ENCODE data around the gene KCNAB1. TPM values are rescaled to one million over a fixed set of nuclear protein-coding genes. Genes with fewer than 3 reads are reported as not detected.

The KCNAB1 gene
- total and polyA plus RNA-seq, 4 experiments from 2014 or later: 0.40 to 0.58 TPM; not detected in 2

DNA sequence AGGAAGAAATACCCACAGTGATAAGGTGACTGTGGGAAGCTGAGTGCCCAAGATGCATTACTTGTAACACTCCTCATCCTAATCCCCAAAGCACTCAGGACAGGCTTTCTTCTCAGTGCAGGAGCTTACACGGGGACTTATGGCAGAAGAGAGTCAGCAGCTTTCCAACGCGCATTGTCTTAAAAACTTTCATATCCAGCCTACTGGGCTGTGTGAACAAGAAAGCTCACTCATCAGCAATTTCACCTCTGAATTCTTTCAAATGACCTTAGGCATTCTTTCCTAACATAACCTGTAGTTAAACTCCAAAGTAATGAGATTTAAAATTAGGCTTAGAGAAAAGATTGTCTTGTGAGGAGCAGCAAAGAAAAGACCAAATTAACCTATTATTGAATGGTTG lies 132.3 kb downstream of the KCNAB1 start:
- CTCF ChIA-PET (ENCODE audit: partially characterized antibody): no interaction called here
- DNase-seq: no peak
- Histone ChIP-seq H3K27ac (ENCODE audit: low read depth, low read length) (no peak overlapping the region), H3K4me1 (ENCODE audit: insufficient read depth, low read length) (no peaks in the 10 kb centered on the region), H3K9me3 (ENCODE audit: control insufficient read depth in 1 of 2, low read length in 2 of 2) (no peaks in the 10 kb centered on the region), H3K4me3 (ENCODE audit: low read length in 2 of 2) (no peak overlapping the region), H3K36me3 (ENCODE audit: insufficient read depth, low read length) (no peaks in the 10 kb centered on the region), H3K27me3 (ENCODE audit: insufficient read depth, low read length) (no peaks in the 10 kb centered on the region)
- Mint-ChIP-seq H3K27me3 (peaks cover 3 to 17% of the 10 kb centered on the region in 2 donors), H3K4me1 (no peaks in the 10 kb centered on the region), H3K4me3 (no peak overlapping the region), H3K9me3 (no peaks in the 10 kb centered on the region), H3K27ac (no peak overlapping the region), H3K36me3 (no peaks in the 10 kb centered on the region)
- intact Hi-C loops (cut with micrococcal nuclease): no loop called here
- POLR2A ChIA-PET (ENCODE audit: partially characterized antibody): no interaction called here

- Histone ChIP-seq H3K4me1 (ENCODE audit: insufficient read depth, low read length) (no peaks in the 10 kb centered on the region), H3K36me3 (ENCODE audit: insufficient read depth, low read length) (no peaks in the 10 kb centered on the region), H3K27ac (ENCODE audit: low read depth, low read length) (no peak overlapping the region), H3K27me3 (ENCODE audit: insufficient read depth, low read length) (no peaks in the 10 kb centered on the region), H3K4me3 (ENCODE audit: low read length in 2 of 2) (no peak overlapping the region), H3K9me3 (ENCODE audit: control insufficient read depth in 1 of 2, low read length in 2 of 2) (no peaks in the 10 kb centered on the region)
- Mint-ChIP-seq H3K27me3 (peaks cover 3 to 12% of the 10 kb centered on the region in 2 donors), H3K9me3 (no peaks in the 10 kb centered on the region), H3K4me1 (no peaks in the 10 kb centered on the region), H3K36me3 (no peaks in the 10 kb centered on the region), H3K27ac (no peak overlapping the region), H3K4me3 (no peak overlapping the region)
- ChIA-PET CTCF (ENCODE audit: partially characterized antibody) (no interaction called here), POLR2A (ENCODE audit: partially characterized antibody) (no interaction called here)
- no peak for DNase-seq
- intact Hi-C loops (cut with micrococcal nuclease): no loop called here
These were observed 132.8 kb downstream of the KCNAB1 start for GRCh38 chr3:156253150-156253549.

DNA sequence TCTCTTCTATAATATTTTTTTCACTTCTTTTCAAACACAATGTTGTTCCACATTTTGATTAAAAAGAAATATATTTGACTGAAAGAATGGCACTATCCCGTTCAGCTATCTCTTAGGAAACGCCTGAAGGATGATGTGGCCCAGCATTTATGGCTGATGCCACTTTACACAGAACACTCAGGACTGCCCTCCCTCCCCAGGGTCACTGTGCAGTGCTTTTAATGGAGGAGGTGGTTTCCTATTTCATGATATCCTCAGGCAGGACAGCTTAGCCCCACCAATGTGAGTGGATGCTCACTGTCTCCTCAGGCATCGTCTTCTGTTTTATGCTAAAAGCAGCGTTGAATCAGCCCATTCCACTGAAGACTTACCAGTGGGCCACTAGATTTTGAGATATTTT lies 135.9 kb downstream of the KCNAB1 start:
- Histone ChIP-seq H3K4me1 (ENCODE audit: insufficient read depth, low read length) (no peaks in the 10 kb centered on the region), H3K27ac (ENCODE audit: low read depth, low read length) (no peak overlapping the region), H3K4me3 (ENCODE audit: low read length in 2 of 2) (no peak overlapping the region), H3K27me3 (ENCODE audit: insufficient read depth, low read length) (no peaks in the 10 kb centered on the region), H3K36me3 (ENCODE audit: insufficient read depth, low read length) (no peaks in the 10 kb centered on the region), H3K9me3 (ENCODE audit: control insufficient read depth in 1 of 2, low read length in 2 of 2) (no peaks in the 10 kb centered on the region)
- Mint-ChIP-seq H3K4me1 (no peaks in the 10 kb centered on the region), H3K4me3 (no peak overlapping the region), H3K9me3 (no peaks in the 10 kb centered on the region), H3K27me3 (peaks cover 3 to 4% of the 10 kb centered on the region in 2 donors), H3K27ac (no peak overlapping the region), H3K36me3 (no peaks in the 10 kb centered on the region)
- ChIA-PET CTCF (ENCODE audit: partially characterized antibody) (no interaction called here), POLR2A (ENCODE audit: partially characterized antibody) (no interaction called here)
- intact Hi-C loops (cut with micrococcal nuclease): no loop called here
- no peak for DNase-seq

GRCh38 chr3:156256945-156257344 lies 136.6 kb downstream of the KCNAB1 start:
- ChIA-PET POLR2A (ENCODE audit: partially characterized antibody) (no interaction called here), CTCF (ENCODE audit: partially characterized antibody) (no interaction called here)
- no peaks in the 10 kb centered on the region for H3K36me3 ChIP-seq (ENCODE audit: insufficient read depth, low read length)
- intact Hi-C loops (cut with micrococcal nuclease): no loop called here
- no peak overlapping the region for H3K27ac ChIP-seq (ENCODE audit: low read depth, low read length)
- Mint-ChIP-seq H3K27me3 (peaks cover 3 to 4% of the 10 kb centered on the region in 2 donors), H3K36me3 (no peaks in the 10 kb centered on the region), H3K4me1 (no peaks in the 10 kb centered on the region), H3K4me3 (no peak overlapping the region), H3K9me3 (no peaks in the 10 kb centered on the region), H3K27ac (no peak overlapping the region)
- H3K4me3 ChIP-seq (ENCODE audit: low read length in 2 of 2): no peak overlapping the region
- no peaks in the 10 kb centered on the region for H3K4me1 ChIP-seq (ENCODE audit: insufficient read depth, low read length)
- no peaks in the 10 kb centered on the region for H3K27me3 ChIP-seq (ENCODE audit: insufficient read depth, low read length)
- DNase-seq: no peak
- H3K9me3 ChIP-seq (ENCODE audit: control insufficient read depth in 1 of 2, low read length in 2 of 2): no peaks in the 10 kb centered on the region

DNA sequence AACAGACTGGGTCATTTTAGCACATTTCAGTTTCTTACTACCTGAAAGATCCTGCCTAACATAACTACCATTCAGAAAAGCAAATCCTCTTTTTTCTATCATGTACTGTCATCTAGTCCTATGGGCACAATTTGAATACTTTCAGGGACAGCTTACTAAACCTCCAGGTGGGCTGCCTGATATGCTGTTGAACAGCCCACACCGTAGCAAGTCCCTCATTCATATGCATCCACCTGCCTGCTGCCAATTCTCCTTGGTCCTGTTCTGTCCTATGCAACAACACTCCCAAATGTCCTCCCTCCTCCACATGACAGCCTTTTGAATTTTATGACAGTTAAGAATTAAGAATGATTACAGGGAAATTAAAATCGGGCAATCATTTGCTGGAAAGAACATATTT lies 137.9 kb downstream of the KCNAB1 start:
- DNase-seq: no peak
- H3K27ac ChIP-seq (ENCODE audit: low read depth, low read length): no peak overlapping the region
- H3K27me3 Mint-ChIP-seq: peaks cover 4 to 5% of the 10 kb centered on the region in 2 donors
- H3K4me3 ChIP-seq (ENCODE audit: low read length in 2 of 2): no peak overlapping the region
- no peak overlapping the region for H3K27ac Mint-ChIP-seq
- ChIA-PET CTCF (ENCODE audit: partially characterized antibody) (no interaction called here), POLR2A (ENCODE audit: partially characterized antibody) (no interaction called here)
- no peaks in the 10 kb centered on the region for H3K9me3 Mint-ChIP-seq
- no peaks in the 10 kb centered on the region for H3K9me3 ChIP-seq (ENCODE audit: control insufficient read depth in 1 of 2, low read length in 2 of 2)
- H3K4me3 Mint-ChIP-seq: no peak overlapping the region
- no peaks in the 10 kb centered on the region for H3K36me3 ChIP-seq (ENCODE audit: insufficient read depth, low read length)
- no peaks in the 10 kb centered on the region for H3K27me3 ChIP-seq (ENCODE audit: insufficient read depth, low read length)
- no peaks in the 10 kb centered on the region for H3K36me3 Mint-ChIP-seq
- no peaks in the 10 kb centered on the region for H3K4me1 ChIP-seq (ENCODE audit: insufficient read depth, low read length)
- intact Hi-C loops (cut with micrococcal nuclease): no loop called here
- no peaks in the 10 kb centered on the region for H3K4me1 Mint-ChIP-seq

- Mint-ChIP-seq H3K9me3 (no peaks in the 10 kb centered on the region), H3K27ac (no peak overlapping the region), H3K4me1 (no peaks in the 10 kb centered on the region), H3K27me3 (peaks cover 2 to 5% of the 10 kb centered on the region in 2 donors), H3K36me3 (no peaks in the 10 kb centered on the region), H3K4me3 (no peak overlapping the region)
- no peak overlapping the region for H3K4me3 ChIP-seq (ENCODE audit: low read length in 2 of 2)
- no peak for DNase-seq
- no peaks in the 10 kb centered on the region for H3K4me1 ChIP-seq (ENCODE audit: insufficient read depth, low read length)
- H3K9me3 ChIP-seq (ENCODE audit: control insufficient read depth in 1 of 2, low read length in 2 of 2): no peaks in the 10 kb centered on the region
- H3K27ac ChIP-seq (ENCODE audit: low read depth, low read length): no peak overlapping the region
- intact Hi-C loops (cut with micrococcal nuclease): no loop called here
- POLR2A ChIA-PET (ENCODE audit: partially characterized antibody): no interaction called here
- no peaks in the 10 kb centered on the region for H3K27me3 ChIP-seq (ENCODE audit: insufficient read depth, low read length)
- H3K36me3 ChIP-seq (ENCODE audit: insufficient read depth, low read length): no peaks in the 10 kb centered on the region
- CTCF ChIA-PET (ENCODE audit: partially characterized antibody): no interaction called here
These were observed 139.5 kb downstream of the KCNAB1 start for GRCh38 chr3:156259896-156260295.

GRCh38 chr3:156260331-156260730 lies 140.0 kb downstream of the KCNAB1 start:
- intact Hi-C loops (cut with micrococcal nuclease): no loop called here
- no peaks in the 10 kb centered on the region for H3K4me1 Mint-ChIP-seq
- H3K27me3 Mint-ChIP-seq: peaks cover 2 to 5% of the 10 kb centered on the region in 2 donors

GRCh38 chr3:156264771-156265170 lies 144.4 kb downstream of the KCNAB1 start:
- Histone ChIP-seq H3K36me3 (ENCODE audit: insufficient read depth, low read length) (no peaks in the 10 kb centered on the region), H3K4me1 (ENCODE audit: insufficient read depth, low read length) (no peaks in the 10 kb centered on the region), H3K4me3 (ENCODE audit: low read length in 2 of 2) (no peak overlapping the region), H3K27me3 (ENCODE audit: insufficient read depth, low read length) (no peaks in the 10 kb centered on the region), H3K9me3 (ENCODE audit: control insufficient read depth in 1 of 2, low read length in 2 of 2) (no peaks in the 10 kb centered on the region), H3K27ac (ENCODE audit: low read depth, low read length) (no peak overlapping the region)
- no peak for DNase-seq
- no peaks in the 10 kb centered on the region for H3K4me1 Mint-ChIP-seq
- intact Hi-C loops (cut with micrococcal nuclease): no loop called here
- POLR2A ChIA-PET (ENCODE audit: partially characterized antibody): no interaction called here
- H3K27ac Mint-ChIP-seq: no peak overlapping the region
- peaks cover 4 to 8% of the 10 kb centered on the region in 2 donors for H3K27me3 Mint-ChIP-seq
- CTCF ChIA-PET (ENCODE audit: partially characterized antibody): interaction anchor here (0.9 to 1.7 kb wide), 2 partner anchors 15 to 23 kb away, joined by 4 to 6 read pairs; no protein-coding TSS in a partner anchor
- H3K4me3 Mint-ChIP-seq: no peak overlapping the region
- peaks cover 0 to 2% (median 0%) of the 10 kb centered on the region in 8 donors for H3K9me3 Mint-ChIP-seq
- H3K36me3 Mint-ChIP-seq: no peaks in the 10 kb centered on the region

More at GRCh38 chr3:156260331-156260730, 140.0 kb downstream of the KCNAB1 start:
- no peaks in the 10 kb centered on the region for H3K9me3 ChIP-seq (ENCODE audit: control insufficient read depth in 1 of 2, low read length in 2 of 2)
- no peak overlapping the region for H3K4me3 ChIP-seq (ENCODE audit: low read length in 2 of 2)
- ChIA-PET CTCF (ENCODE audit: partially characterized antibody) (no interaction called here), POLR2A (ENCODE audit: partially characterized antibody) (no interaction called here)
- no peak overlapping the region for H3K27ac ChIP-seq (ENCODE audit: low read depth, low read length)
- Mint-ChIP-seq H3K4me3 (no peak overlapping the region), H3K27ac (no peak overlapping the region), H3K9me3 (no peaks in the 10 kb centered on the region), H3K36me3 (no peaks in the 10 kb centered on the region)
- H3K4me1 ChIP-seq (ENCODE audit: insufficient read depth, low read length): no peaks in the 10 kb centered on the region
- no peaks in the 10 kb centered on the region for H3K36me3 ChIP-seq (ENCODE audit: insufficient read depth, low read length)
- DNase-seq: no peak
- H3K27me3 ChIP-seq (ENCODE audit: insufficient read depth, low read length): no peaks in the 10 kb centered on the region

Data from CD4-positive, alpha-beta memory T cell (primary cell).